T-helper 2 cell treated with Interferon-gamma antibody and Interleukin-4, amounts not matched to agents 5 μg/mL and 100 μg/mL, for 36 hours (primary cell): Measurements from ENCODE around the gene CCDC184.

ENCODE experiments used
- DNase-seq: peaks from one replicate; pipeline ENCODE4 v3.0.0; 2021; ENCODE audit warnings: low spot score
- H3K27ac Mint-ChIP-seq: one replicate; pipeline ENCODE4 v1.8.0; 2021; ENCODE audit warnings: mild to moderate bottlenecking, mixed read lengths
- H3K27me3 Mint-ChIP-seq: one replicate; pipeline ENCODE4 v1.8.0; 2021; ENCODE audit warnings: low read depth, mixed read lengths
- H3K36me3 Mint-ChIP-seq: one replicate; pipeline ENCODE4 v1.8.0; 2021; ENCODE audit warnings: low read depth, mixed read lengths
- H3K4me1 Mint-ChIP-seq: one replicate; pipeline ENCODE4 v1.8.0; 2021; ENCODE audit warnings: low read depth, mixed read lengths
- H3K4me3 Mint-ChIP-seq: one replicate; pipeline ENCODE4 v1.8.0; 2022; ENCODE audit warnings: mild to moderate bottlenecking, moderate library complexity, mixed read lengths
- H3K9me3 Mint-ChIP-seq: one replicate; pipeline ENCODE4 v1.8.0; 2021; ENCODE audit warnings: mixed read lengths

Gene CCDC184

GRCh38 chr12:48163150-48163747 is 20.2 kb upstream of the CCDC184 start:
- H3K4me3 Mint-ChIP-seq: no peak overlapping the region
- H3K27ac Mint-ChIP-seq: no peak overlapping the region
- peaks cover 24% of the 10 kb centered on the region for H3K27me3 Mint-ChIP-seq
- no peaks in the 10 kb centered on the region for H3K9me3 Mint-ChIP-seq
- H3K36me3 Mint-ChIP-seq: no peaks in the 10 kb centered on the region
- H3K4me1 Mint-ChIP-seq: peaks cover 5% of the 10 kb centered on the region
- DNase-seq: no peak

- Mint-ChIP-seq H3K4me3 (no peak overlapping the region), H3K27ac (no peak overlapping the region), H3K36me3 (no peaks in the 10 kb centered on the region), H3K27me3 (peaks cover 24% of the 10 kb centered on the region), H3K9me3 (no peaks in the 10 kb centered on the region), H3K4me1 (peaks cover 2% of the 10 kb centered on the region)
- no peak for DNase-seq
Measured at GRCh38 chr12:48164451-48164850, 19.0 kb upstream of the CCDC184 start.

DNA sequence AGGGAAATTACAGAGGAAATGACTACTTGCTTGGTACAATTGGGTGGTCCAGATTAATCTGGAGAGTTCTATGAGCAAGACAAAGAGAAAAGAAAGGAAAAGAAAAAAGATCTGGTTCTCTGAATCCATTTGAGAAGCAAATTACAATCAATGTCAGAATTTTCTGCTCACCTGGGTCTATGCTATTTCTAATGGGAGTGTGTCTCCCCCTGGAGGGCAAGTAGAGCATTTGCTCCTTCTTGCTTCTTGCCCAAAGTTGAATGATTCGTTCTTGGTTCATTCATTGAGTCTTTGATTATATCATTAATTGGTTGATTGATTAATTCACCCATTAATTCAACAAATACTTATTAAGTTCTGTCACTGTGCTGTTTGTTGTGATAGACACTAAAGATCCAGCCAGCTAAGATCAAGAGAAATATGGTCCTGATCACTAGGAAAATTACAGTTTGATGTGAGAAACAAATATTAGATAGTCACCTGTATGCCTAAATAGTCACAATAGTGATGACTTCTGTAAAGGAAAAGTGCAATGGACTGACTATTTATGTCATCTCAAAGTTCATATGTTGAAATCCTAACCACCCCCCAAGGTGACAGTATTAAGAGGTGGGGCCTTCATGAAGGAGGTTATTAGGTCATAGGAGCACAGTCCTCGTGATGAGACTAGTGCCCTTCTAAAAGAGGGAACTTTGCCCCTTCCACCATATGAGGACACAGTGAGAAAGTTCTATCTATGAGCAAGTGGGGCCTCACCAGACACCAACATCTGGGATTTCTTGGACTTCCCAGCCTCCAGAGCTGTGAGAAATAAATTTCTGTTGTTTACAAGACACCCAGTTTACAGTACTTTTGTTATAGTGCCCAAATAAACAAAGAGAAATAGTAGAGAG is 18.1 kb upstream of the CCDC184 start:
- DNase-seq: no peak
- H3K4me1 Mint-ChIP-seq: peaks cover 2% of the 10 kb centered on the region
- no peaks in the 10 kb centered on the region for H3K36me3 Mint-ChIP-seq
- H3K27ac Mint-ChIP-seq: no peak overlapping the region
- H3K9me3 Mint-ChIP-seq: no peaks in the 10 kb centered on the region
- H3K27me3 Mint-ChIP-seq: peaks cover 24% of the 10 kb centered on the region
- H3K4me3 Mint-ChIP-seq: no peak overlapping the region

- no peak overlapping the region for H3K4me3 Mint-ChIP-seq
- DNase-seq: no peak
- H3K27me3 Mint-ChIP-seq: peaks cover 13% of the 10 kb centered on the region
- peaks cover 2% of the 10 kb centered on the region for H3K4me1 Mint-ChIP-seq
- no peaks in the 10 kb centered on the region for H3K9me3 Mint-ChIP-seq
- no peak overlapping the region for H3K27ac Mint-ChIP-seq
- H3K36me3 Mint-ChIP-seq: no peaks in the 10 kb centered on the region
Measured at GRCh38 chr12:48169011-48169410, 14.4 kb upstream of the CCDC184 start.

- H3K27me3 Mint-ChIP-seq: peaks cover 26% of the 10 kb centered on the region
- DNase-seq: no peak
- no peaks in the 10 kb centered on the region for H3K9me3 Mint-ChIP-seq
- H3K4me1 Mint-ChIP-seq: peaks cover 12% of the 10 kb centered on the region
- H3K4me3 Mint-ChIP-seq: peak overlapping the region; percentile 69
- H3K36me3 Mint-ChIP-seq: no peaks in the 10 kb centered on the region
- peak overlapping the region; percentile 67 for H3K27ac Mint-ChIP-seq
Measured at GRCh38 chr12:48175613-48176416, 7.6 kb upstream of the CCDC184 start.

- peaks cover 32% of the 10 kb centered on the region for H3K27me3 Mint-ChIP-seq
- peak overlapping the region; percentile 69 for H3K4me3 Mint-ChIP-seq
- H3K9me3 Mint-ChIP-seq: no peaks in the 10 kb centered on the region
- H3K4me1 Mint-ChIP-seq: peaks cover 12% of the 10 kb centered on the region
- DNase-seq: no peak
- no peak overlapping the region for H3K27ac Mint-ChIP-seq
- H3K36me3 Mint-ChIP-seq: no peaks in the 10 kb centered on the region
Measured at GRCh38 chr12:48176417-48176751, 7.1 kb upstream of the CCDC184 start.

- no peak for DNase-seq
- H3K9me3 Mint-ChIP-seq: no peaks in the 10 kb centered on the region
- no peak overlapping the region for H3K27ac Mint-ChIP-seq
- H3K27me3 Mint-ChIP-seq: peaks cover 41% of the 10 kb centered on the region
- H3K4me3 Mint-ChIP-seq: no peak overlapping the region
- peaks cover 17% of the 10 kb centered on the region for H3K4me1 Mint-ChIP-seq
- H3K36me3 Mint-ChIP-seq: no peaks in the 10 kb centered on the region
Measured at GRCh38 chr12:48177982-48178381, 5.5 kb upstream of the CCDC184 start.

DNA sequence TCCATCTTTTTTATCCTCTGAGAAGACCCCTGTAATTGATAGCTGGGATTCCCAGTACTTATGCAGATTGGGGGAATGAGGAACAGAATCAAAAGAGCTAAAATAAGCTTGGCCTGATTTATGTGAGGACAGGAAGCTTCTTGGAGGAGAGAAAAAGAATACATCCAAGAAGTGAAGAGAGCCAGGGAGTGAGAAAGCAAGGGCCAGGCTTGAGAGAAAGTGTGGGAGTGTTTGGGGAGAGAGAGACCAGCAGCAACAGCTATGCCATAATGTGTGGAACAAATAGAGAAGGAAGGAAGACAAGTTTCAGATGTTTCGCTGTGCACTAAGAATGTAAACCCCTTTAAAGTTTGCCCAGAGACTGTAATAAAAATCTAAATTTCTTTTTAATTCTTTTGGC is 4.0 kb upstream of the CCDC184 start:
- H3K27me3 Mint-ChIP-seq: peaks cover 46% of the 10 kb centered on the region
- no peak overlapping the region for H3K27ac Mint-ChIP-seq
- H3K4me3 Mint-ChIP-seq: no peak overlapping the region

DNA sequence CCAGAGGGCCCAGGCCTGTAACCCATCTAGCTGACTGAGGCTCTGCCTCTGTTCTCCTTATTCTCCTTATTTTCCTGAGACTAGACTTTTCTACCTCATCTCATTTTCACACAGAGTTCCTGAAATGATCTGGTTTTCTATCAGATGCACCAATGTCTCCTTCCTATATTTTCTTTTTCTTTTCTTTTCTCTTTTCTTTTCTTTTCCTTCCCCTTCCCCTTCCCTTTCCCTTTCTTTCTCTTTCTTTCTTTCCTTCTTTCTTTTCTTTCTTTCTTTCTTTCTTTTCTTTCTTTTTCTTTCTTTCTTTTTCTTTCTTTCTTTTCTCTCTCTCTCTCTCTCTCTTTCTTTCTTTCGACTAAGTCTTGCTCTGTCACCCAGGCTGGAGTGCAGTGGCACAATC is 3.0 kb upstream of the CCDC184 start:
- DNase-seq: no peak
- no peak overlapping the region for H3K4me3 Mint-ChIP-seq
- no peaks in the 10 kb centered on the region for H3K9me3 Mint-ChIP-seq
- H3K36me3 Mint-ChIP-seq: no peaks in the 10 kb centered on the region
- H3K27me3 Mint-ChIP-seq: peaks cover 55% of the 10 kb centered on the region
- H3K4me1 Mint-ChIP-seq: peaks cover 19% of the 10 kb centered on the region
- no peak overlapping the region for H3K27ac Mint-ChIP-seq

More for the DNA sequence above, 4.0 kb upstream of the CCDC184 start:
- no peaks in the 10 kb centered on the region for H3K36me3 Mint-ChIP-seq
- no peak for DNase-seq
- H3K4me1 Mint-ChIP-seq: peaks cover 19% of the 10 kb centered on the region
- no peaks in the 10 kb centered on the region for H3K9me3 Mint-ChIP-seq

- Mint-ChIP-seq H3K27me3 (peaks cover 61% of the 10 kb centered on the region), H3K9me3 (no peaks in the 10 kb centered on the region), H3K27ac (no peak overlapping the region)
Measured at GRCh38 chr12:48180857-48181495, 2.5 kb upstream of the CCDC184 start.

DNA sequence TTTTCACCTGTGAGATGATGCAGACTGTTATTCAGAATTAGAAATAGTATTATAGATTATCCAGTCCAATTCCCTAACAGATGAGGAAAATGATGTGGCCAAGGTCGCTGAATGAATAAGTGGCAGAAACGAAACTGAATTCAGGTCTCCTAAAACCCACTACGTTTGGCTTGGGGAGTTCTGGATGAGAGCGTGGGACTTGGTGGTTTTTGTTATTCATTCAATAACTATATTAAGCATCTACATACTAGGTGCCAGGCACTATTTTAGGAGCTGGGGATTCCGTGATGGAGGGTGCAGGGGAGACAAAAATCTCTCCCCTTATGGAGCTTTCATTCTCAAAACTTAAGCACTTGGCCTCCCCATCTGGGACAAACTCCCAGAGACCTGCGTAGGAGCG is 813 bp upstream of the CCDC184 start:
- H3K4me3 Mint-ChIP-seq: peak overlapping the region; percentile 91
- peaks cover 12% of the 10 kb centered on the region for H3K4me1 Mint-ChIP-seq
- H3K27me3 Mint-ChIP-seq: peaks cover 62% of the 10 kb centered on the region
- no peaks in the 10 kb centered on the region for H3K36me3 Mint-ChIP-seq
- no peaks in the 10 kb centered on the region for H3K9me3 Mint-ChIP-seq
- no peak overlapping the region for H3K27ac Mint-ChIP-seq
- DNase-seq: no peak

More at GRCh38 chr12:48180857-48181495, 2.5 kb upstream of the CCDC184 start:
- no peak for DNase-seq
- Mint-ChIP-seq H3K4me1 (peaks cover 15% of the 10 kb centered on the region), H3K36me3 (no peaks in the 10 kb centered on the region), H3K4me3 (no peak overlapping the region)

DNA sequence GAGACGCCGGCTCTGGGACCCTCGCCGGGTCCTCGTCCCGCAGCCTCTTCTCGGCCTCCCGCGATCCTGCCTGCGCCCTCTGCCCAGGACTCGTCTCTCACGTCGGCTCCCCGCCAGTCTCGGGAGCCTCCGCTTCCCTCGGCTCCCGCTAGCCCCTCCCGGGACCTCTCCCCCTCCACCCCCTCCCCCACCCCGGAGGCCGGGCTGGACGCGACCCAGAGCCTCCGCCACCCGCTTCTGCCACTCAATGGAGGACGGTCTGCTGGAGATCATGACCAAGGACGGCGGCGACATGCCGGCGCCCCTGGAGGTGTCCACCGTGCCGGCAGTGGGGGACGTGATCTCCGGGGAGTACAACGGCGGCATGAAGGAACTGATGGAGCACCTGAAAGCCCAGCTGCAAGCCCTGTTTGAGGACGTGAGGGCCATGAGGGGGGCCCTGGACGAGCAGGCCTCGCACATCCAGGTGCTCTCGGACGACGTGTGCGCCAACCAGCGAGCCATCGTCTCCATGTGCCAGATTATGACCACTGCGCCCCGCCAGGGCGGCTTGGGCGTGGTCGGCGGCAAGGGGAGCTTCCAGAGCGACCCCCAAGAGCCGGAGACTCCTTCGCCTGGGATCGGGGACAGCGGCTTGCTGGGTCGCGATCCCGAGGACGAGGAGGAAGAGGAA is 568 bp downstream of the CCDC184 start:
- peaks cover 58% of the 10 kb centered on the region for H3K27me3 Mint-ChIP-seq

DNA sequence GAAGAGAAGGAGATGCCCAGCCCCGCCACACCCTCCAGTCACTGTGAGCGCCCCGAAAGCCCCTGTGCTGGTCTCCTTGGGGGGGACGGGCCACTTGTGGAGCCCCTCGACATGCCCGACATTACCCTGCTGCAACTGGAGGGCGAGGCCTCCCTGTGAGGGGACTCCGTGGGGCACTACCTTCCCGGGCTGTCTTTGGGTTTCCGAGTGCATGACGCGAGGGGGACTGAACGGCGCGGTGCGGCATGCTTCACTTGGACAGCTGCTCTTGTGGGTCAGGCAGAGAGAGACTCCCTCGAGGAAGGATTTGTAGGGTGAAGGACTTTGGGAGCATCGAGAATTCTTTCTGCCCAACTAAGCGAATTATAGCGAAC is 1.1 kb downstream of the CCDC184 start:
- Mint-ChIP-seq H3K9me3 (no peaks in the 10 kb centered on the region), H3K4me1 (peaks cover 12% of the 10 kb centered on the region), H3K27ac (peak overlapping the region; percentile 23), H3K4me3 (peak overlapping the region; percentile 33), H3K36me3 (no peaks in the 10 kb centered on the region), H3K27me3 (peaks cover 55% of the 10 kb centered on the region)
- DNase-seq: no peak

More for the DNA sequence above, 568 bp downstream of the CCDC184 start:
- no peak overlapping the region for H3K27ac Mint-ChIP-seq
- no peaks in the 10 kb centered on the region for H3K9me3 Mint-ChIP-seq
- H3K4me3 Mint-ChIP-seq: peak overlapping the region; percentile 50
- H3K36me3 Mint-ChIP-seq: no peaks in the 10 kb centered on the region
- DNase-seq: no peak
- H3K4me1 Mint-ChIP-seq: peaks cover 12% of the 10 kb centered on the region
